Stimulated activated CD8-positive, alpha-beta memory T cell treated with anti-CD3 and anti-CD28 coated beads, Interleukin-15, amount 100 ng/mL, for 4 hours (primary cell): ENCODE data around the gene KEL.
"Not testable (repeated sequence)": the region's sequence is repeated elsewhere in the genome, so short reads cannot be mapped to it uniquely, and the experiment has no call there.

Experiments
- DNase-seq, 2 donors: peaks; one replicate each; pipeline ENCODE4 v3.0.0-alpha.2; 2020; ENCODE audit warnings: low read depth in 2 of 2

KEL gene, protein sequence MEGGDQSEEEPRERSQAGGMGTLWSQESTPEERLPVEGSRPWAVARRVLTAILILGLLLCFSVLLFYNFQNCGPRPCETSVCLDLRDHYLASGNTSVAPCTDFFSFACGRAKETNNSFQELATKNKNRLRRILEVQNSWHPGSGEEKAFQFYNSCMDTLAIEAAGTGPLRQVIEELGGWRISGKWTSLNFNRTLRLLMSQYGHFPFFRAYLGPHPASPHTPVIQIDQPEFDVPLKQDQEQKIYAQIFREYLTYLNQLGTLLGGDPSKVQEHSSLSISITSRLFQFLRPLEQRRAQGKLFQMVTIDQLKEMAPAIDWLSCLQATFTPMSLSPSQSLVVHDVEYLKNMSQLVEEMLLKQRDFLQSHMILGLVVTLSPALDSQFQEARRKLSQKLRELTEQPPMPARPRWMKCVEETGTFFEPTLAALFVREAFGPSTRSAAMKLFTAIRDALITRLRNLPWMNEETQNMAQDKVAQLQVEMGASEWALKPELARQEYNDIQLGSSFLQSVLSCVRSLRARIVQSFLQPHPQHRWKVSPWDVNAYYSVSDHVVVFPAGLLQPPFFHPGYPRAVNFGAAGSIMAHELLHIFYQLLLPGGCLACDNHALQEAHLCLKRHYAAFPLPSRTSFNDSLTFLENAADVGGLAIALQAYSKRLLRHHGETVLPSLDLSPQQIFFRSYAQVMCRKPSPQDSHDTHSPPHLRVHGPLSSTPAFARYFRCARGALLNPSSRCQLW

DNA sequence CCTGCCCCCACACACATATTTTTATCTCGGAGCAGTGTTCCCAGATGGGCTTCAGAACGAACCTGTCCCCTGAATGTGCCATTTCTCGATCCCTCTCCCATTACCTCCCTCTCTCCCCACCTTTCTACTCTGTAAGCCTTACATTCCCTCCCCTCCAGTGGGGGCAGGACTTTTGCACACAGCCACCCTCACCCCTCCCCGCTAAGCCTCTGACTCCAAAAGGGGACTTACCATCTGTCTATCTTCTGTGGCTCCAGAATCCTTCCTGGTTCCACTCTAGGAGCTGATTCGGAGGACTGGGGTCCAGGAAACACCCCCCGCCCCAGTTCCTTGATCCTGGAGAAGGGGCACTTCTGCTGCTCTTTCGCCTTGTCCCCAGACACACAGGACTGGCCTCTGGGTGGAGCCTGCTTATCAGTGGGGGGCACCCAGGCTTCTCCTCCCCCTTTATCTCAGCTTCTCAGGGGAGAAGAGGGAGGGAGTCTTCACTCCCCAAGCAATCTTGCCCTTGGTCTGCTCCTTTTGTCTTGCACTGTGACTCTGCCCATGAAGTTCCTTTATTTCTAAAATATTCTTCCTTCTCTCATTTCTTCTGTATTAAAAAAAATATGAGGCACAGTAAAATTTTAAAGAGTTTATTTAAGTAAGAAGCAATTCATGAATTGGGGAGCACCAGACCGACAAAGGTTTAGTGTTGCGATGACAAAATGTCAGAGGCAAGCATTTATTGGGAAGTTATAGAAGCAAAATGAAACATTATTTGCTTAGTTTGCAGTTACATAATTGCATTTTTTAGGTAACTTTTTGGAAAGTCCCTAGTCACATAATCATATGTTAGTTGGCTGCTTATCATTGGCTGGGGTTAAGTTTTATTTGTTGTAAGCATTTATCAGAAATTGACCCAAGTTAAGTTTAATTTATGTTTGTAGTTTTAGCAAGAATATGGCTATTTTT, at the start of gene KEL:
TSS of gene KEL (minus strand) at position 391 of the 954 bp plus-strand sequence. CDS start at position 234, 157 bp downstream.
- no peak for DNase-seq

DNA sequence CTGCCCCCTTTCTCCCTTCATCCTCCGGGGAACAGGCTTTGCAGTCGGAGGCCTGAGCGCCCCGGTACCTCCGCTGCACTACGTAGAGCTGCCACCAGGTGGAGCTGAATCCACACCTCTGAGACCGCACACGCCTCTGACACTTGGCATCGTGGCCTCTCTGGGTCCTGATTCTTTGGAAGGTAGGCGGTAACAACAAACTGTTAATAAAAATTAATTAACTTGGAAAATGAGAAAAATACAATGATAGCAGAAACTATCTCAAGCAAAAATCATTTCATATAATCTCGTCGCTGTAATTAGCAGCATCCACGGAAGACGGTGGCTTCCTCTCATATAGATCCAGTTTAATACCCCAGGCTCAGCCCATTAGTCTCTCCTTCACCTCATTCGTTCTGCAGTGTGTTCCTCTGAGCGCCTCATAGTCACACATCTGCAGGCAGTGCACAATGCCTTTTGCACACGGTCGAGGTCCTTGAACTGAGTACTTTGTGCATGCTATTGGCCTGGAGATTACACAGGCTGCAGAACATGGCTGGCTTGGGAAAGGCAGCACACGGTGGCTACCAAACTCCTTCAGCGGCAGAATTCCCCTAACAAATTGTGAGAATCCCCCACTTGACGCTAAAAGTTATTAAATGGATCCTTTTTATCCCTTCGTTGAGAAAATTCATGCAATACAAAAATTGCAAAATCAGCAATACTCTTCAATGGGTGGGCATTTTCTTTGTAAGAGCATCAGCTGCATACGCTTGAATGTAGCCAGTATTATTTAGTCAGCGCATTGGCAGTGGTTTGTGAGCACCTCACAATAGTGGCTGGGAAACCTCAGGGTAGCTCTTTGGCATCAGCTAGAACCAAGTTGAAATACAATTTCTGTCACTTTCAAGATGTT, 46.1 kb upstream of the KEL start:
- peak; percentile 43 to 48 for DNase-seq

DNA sequence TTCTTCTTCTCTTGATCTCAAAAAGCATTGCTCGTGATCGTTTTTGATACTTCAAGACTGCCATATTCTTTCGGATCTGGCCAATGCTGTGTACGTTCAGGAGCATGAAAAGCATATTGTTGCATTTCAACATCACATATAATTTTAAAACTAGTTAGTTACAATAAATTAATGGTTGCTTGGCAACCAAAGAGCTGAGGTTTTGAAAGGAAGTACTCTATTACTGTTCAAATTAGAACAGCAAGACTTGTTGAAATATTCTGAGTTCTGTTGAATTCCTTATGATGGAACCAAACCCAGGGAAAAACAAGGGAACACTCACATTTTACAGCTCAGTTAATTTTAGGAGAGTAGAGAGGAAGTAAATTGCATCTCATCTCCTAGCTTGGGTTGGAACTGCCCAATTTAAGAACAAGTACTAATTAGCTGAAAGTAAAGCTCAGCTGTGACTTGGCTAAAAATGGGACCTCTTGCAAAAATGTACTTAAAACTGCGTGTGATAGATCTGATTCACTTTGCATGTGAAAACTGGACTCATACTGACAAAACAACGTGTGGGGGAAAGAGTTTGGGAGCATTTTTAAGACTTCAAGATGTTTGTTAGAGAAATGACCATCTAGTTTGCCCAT, 43.6 kb upstream of the KEL start:
- no peak for DNase-seq

DNA sequence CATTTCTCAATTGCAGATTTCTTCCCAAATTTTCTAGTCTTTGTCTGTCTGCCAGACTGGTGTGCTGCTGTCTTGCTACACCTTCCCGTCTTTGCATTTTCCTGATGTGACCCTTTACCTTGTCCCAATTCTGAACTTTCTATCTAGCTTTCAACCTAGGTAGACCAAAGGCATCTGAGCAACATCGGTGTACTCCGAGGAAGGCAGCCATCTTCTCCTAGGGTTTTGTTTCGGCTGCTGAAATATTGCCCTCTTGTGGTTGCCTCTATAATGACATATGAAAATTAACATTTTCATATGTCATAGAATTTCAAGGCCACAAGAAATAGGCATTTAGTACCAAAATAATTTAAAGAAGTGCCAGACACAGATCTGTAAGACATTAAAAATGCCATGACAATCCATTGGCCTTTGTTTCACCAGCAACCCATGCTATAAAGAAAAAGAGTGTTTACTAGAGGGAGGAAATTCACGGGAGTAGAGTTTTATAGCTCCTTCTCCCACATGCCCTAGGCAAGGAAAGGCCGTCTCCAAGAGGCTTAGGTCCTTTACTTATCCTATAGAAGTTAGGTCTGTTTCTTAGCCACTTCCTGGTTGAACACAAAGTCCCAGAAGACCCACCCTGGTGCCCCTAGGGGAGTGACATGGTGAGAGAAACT, 41.4 kb upstream of the KEL start:
- DNase-seq, result no peak

DNA sequence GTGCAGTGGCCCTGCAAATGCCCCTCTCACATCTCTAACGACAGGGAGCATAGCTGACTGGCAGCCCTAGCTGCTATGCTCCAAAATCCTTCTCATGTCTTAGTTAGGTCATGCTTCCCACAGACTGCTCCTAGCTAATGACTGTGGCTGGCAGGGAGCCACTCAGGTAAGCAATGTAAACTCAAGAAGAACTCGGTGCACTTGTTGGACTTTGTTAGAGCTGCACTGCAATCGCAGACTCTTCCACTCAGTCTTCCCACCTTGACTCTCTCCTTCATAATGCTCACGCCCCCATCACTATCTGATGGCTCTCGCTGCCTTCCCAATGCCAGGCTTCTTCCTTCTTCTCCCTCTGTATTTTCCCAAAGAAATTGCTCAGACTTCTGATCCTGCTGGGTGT, 40.7 kb upstream of the KEL start:
- no peak for DNase-seq

DNA sequence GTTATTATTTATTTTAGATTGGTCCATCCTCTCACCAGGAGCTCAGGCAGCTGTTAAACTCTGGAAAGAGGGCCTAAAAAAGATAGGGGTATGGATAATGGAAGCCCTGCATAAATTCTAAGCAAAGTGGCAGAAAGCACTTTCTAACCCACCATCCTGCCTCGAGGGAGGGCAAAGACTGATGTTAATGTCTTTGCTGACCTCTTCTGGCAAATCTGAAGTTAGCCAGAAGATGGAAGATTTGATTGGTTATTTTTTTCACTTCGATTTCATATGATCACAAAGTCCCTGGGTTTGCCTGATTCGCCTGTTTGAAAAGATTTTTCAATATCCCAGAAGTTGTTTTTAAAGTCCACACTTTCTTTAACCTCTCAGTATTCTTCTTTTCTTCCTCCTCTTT, 39.9 kb upstream of the KEL start:
- no peak for DNase-seq

DNA sequence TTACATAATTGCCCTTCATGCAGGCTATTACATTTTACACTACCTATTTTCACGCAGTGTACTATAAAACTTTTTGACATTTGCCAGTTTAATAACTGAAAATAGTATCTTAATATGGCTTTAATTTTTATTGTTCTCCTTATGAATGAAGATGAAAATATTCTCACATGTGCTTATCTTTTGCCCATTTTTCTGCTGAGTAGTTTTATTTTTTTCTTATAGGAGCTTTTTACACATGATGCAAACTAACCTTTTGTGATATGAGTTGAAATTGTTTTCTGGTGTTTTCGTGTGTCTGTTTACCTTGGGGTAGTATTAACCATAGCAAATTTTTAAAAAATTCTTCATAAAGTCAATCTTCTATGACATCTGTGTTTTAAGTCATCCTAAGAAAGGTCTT, 38.5 kb upstream of the KEL start:
- no peak for DNase-seq

DNA sequence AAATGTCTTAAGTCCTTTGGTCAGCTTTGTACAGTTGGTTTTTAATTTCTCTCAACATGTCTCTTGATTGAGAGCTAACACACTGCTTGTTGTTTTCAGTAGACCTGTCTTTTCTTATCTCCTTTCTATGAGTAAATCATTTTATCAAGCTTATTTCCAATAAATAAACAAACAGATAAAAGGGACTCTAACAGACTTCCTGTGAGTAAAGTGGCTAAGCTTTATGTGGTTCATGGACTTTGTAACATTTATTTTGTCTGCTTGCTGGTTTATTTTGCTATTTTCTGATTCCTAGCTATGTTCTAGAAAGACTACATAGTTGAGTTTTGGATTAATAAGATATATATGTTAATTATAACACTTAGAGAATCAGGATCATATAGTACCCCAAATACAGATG, 37.6 kb upstream of the KEL start:
- no peak for DNase-seq

DNA sequence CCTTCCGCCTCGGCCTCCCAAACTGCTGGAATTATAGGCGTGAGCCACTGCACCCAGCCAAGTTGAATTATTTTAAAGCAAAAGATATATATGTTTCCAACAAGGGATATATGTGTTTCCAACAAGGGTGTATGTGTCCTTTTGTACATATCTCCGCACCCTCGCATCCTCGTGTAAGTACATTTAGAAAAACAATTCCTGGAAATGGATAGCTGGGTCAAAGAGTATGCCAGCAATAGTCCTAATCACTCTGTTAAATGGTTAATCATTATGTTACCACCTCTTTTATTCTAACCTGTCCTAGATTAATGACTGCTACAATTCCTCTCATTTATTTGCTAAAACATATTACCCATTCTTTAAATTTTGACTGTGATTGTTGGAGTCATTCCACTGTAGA, 36.8 kb upstream of the KEL start:
- DNase-seq, result no peak

DNA sequence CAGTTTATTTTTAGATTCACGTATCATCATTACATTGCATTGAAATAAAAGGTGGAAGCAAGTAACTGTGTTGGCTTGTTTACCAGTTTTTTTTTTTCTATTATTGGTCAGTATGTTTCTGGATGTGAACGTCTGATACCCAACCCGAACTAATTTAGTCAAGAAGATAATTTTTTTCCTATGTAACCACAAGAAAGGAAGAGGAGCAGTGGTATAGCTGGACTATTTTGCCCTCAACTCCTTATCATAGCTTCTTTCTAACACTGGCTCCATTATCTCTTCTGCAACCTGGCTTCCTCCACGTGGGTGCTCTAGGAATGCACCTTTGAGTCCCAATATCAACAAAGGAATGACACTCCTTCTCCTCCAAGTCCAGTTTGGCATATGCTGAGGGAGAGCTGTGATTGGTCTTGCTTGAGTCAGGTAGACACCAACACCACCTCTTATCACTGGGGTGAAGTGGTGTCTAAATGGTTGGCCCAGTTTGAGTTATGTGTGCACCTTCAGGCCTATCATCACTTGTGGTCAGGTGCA, 35.4 kb upstream of the KEL start:
- DNase-seq, result no peak

DNA sequence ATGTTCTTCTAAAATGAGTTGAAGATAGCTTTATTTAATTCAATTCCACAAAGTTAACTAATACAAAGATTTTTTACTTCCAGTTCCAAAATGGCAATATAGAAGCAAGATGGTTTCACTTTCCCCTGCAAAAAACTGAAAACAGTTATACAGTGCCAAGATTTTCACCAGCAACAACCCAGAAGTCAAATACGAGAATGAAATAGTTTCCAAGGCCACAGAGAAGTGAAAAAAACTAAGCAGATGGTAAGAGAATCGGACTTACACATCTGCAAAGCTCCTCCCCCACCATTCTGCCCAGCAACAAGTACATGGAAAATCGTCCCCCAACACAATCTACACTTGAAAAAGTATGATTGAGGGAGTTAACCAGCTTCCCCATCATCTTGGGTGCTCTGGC, 30.3 kb upstream of the KEL start:
- DNase-seq, result no peak

DNA sequence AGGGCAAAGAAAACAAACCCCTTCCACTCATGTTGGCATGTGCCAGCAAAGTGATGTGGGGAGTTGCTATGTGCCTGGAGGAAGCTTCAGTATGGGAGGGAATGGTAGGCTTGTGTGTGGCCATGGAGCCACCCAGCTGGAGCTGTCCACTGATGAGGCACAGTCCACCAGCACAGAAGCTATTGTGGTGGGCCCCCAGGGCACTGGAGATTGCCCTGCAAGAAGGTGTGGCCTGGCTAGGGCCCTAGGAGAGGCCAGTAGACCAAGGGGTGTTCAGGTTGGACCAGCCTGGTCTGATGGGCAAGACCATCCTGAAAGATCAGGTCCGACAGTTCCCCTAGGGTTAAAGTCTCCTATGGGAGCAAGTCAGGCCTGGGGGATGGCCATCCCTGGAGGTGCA, 22.1 kb upstream of the KEL start:
- DNase-seq, result no peak

DNA sequence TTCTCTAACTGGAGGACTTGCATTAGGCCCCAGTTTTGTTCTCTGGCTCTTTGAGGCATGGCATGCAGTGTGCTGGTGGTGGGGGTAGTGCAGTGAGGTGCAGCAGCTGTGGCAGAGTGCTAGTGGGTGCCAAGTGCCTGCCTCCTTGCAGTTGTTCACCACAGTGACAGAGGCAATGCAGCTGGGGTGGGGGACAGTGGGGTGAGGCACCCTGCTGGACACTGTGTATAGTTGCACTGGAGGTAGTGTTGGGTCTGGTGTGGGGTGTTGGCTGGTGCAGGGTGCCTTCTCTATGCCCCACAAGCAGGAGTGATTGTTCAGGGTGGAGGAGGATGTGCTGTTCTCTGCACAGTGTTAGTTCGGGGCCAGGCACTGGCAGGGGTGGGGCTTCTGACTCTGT, 21.7 kb upstream of the KEL start:
- no peak for DNase-seq

DNA sequence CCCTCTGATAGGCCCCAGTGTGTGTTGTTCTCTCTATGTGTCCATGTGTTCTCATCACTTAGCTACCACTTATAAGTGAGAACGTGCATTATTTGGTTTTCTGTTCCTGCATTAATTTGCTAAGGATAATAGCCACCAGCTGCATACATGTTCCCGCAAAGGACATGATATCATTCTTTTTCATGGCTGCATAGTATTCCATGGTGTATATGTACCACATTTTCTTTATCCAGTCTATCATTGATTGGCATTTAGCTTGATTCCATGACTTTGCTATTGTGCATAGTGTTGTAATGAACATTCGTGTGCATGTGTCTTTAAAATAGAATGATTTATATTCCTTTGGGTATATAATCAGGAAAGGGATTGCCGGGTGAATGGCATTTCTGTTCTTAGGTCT, 16.2 kb upstream of the KEL start:
- not testable (repeated sequence) for DNase-seq

DNA sequence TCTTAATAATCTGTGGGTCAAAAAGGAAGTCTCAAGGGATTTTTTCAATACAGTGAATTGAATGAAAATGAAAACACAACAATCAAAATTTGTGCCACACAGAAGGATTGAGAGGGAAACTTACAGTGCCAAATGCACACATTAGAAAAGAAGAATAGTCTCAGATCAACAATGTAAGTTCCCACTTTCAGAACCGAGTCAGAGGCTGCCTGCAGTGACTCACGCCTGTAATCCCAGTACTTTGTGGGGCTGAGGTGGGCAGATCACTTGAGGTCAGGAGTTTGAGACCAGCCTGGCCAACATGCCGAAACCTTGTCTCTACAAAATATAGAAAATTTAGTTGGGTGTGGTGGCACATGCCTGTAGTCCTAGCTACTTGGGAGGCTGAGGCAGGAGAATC, 12.5 kb upstream of the KEL start:
- DNase-seq, result no peak

DNA sequence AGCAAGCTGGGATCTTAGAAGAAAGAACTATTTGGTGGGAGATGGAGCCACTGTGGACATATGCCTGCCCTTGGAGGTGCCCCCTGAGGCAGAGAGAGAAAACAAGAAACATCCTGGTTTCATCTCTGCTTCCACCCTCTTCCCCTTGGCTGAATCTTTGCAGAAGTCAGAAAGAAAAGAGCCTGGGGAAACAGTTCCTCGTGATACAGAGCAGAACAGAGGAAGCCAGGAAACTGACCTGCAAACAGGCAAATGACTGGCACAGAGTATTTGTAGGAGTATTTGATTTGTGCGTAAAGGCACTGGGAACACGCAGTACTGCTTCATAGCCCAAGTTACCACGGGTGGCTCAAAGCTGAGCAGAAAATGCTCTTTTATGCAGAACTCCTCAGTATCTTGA, 7.0 kb upstream of the KEL start:
- no peak for DNase-seq

DNA sequence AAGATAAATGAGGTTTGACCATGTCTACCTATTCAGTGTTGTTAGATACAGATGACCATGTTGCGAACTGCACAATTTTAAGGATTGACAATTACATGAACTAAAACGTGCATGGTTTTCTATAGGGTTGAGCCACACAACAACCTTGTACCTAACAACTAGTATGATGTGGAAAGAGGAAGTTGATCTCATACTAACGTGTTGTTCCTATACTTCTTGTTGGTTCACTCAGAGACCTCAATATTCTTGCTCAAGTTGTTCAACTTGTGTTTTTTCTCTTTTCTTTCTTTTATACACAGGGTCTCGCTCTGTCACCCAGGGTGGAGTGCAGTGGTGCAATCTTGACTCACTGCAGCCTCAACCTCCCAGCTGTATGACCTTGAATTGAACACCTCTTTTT, 6.1 kb upstream of the KEL start:
- DNase-seq, result no peak

DNA sequence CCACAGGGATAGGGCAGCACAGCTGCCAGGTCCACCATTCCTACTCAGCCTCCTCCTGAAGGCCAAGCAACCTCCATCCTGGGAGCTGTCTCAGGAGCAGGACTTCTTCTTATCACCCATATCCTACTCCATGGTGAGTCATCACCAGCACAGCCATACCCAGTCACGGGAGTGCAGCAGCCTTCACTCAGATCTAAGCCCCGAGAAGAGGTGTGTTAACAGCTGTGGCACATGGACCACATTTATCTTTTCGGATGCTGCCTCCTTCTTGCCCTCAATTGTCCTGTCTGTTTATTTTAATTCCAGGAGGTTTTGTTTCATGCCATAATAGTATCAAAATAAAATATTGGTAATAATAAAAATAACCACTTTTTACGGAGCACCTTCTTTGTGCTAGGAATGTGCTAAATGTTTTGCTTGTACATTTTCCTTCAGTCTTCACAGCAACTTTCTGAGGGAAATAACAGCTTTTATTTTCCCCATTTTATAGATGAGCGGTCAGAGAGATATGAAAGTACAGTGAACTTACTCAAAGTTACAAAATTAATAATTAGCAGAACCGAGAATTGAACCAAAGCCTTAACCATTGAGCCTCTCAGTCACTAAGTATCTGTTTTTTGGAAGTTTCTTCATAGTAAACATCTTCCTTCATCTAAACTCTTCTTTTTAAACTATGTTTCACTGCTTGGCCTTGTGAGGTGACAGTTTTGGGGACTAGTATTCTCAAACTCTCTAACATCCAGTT, 2.5 kb upstream of the KEL start:
- no peak for DNase-seq

DNA sequence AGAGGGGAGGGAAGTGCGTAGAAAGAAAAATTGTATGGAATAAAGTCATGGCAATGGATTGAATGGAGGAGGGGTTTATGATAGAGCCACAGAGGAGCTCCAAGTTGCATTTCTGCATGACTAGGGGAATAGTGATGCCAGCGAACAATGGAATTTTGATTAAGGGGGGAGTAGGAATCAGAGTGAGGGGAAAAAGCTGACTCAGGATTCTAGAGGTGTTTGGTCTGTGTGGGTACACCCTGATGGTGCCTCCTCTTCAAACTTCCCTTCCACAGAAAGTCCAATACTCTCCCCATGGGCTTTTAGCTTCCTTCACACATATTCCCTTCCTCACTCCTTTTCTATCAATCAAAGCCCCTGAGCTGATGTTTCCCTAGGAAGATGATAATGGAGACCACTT, 1.8 kb upstream of the KEL start:
- DNase-seq, result no peak
